Breast epithelium (tissue), 3 donors: ENCODE results near the gene RP9.

ENCODE experiments used
- CTCF ChIP-seq, 3 donors: fragments of 450-650 bp; IDR thresholded peaks; one replicate each; pipeline ENCODE4 v1.5.1; 2016 to 2017; ENCODE audit warnings: antibody characterized with exemption in 3 of 3, mild to moderate bottlenecking in 3 of 3, moderate library complexity in 3 of 3
- POLR2A ChIP-seq: fragments of 450-650 bp; IDR thresholded peaks from one replicate; pipeline ENCODE4 v1.6.1; 2016; ENCODE audit warnings: antibody characterized with exemption, mild to moderate bottlenecking, moderate library complexity
- POLR2AphosphoS5 ChIP-seq, 3 donors: sonication (generic); formaldehyde crosslinking; IDR thresholded peaks; one replicate each; pipeline ENCODE4 v1.6.1; 2017; ENCODE audit warnings: antibody characterized with exemption in 3 of 3

GRCh38 chr7:33152087-33152486 lies 42.9 kb upstream of the RP9 start:
- TF ChIP-seq POLR2A: no peak
- no peak for TF ChIP-seq CTCF (IDR thresholded peaks at IDR 0.05)
- no peak for TF ChIP-seq POLR2AphosphoS5 (IDR thresholded peaks at IDR 0.05)
